GM10266 (cell line): Measurements from ENCODE around the gene AATF.

Source experiments
- DNase-seq: peaks from one replicate; pipeline ENCODE4 v3.0.0; 2012; ENCODE audit errors: extremely low spot score
- TF ChIP-seq, protein P1 (sequence below): IDR thresholded peaks from 2 replicates; pipeline ENCODE4 v1.5.1; 2012; ENCODE audit warnings: mild to moderate bottlenecking, low read depth; ENCODE audit not compliant: control insufficient read depth, insufficient read depth; ENCODE audit errors: missing control alignments

Gene AATF

DNA sequence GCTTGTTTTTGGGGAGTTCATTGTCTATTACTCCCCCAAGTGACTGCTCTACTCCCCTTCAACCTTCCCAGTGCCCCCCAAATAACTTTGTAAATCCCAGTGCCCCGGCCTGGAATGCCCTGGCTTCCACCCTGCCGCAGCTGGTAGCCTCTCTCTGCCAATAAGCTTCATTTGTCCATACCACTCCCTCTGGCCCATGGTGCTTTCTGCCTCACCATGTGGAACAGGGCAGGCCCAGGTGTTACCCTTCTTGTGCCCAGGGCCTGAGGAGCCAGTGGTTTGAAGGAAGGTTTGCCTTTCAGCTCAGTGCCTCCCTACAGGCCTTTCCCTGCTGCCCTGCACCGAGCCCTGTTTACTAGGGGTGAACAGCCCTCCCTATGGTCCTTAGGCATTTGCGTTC, 134.2 kb downstream of the AATF start:
- TF ChIP-seq, protein P1, sequence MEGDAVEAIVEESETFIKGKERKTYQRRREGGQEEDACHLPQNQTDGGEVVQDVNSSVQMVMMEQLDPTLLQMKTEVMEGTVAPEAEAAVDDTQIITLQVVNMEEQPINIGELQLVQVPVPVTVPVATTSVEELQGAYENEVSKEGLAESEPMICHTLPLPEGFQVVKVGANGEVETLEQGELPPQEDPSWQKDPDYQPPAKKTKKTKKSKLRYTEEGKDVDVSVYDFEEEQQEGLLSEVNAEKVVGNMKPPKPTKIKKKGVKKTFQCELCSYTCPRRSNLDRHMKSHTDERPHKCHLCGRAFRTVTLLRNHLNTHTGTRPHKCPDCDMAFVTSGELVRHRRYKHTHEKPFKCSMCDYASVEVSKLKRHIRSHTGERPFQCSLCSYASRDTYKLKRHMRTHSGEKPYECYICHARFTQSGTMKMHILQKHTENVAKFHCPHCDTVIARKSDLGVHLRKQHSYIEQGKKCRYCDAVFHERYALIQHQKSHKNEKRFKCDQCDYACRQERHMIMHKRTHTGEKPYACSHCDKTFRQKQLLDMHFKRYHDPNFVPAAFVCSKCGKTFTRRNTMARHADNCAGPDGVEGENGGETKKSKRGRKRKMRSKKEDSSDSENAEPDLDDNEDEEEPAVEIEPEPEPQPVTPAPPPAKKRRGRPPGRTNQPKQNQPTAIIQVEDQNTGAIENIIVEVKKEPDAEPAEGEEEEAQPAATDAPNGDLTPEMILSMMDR = no peak
- no peak for DNase-seq

DNA sequence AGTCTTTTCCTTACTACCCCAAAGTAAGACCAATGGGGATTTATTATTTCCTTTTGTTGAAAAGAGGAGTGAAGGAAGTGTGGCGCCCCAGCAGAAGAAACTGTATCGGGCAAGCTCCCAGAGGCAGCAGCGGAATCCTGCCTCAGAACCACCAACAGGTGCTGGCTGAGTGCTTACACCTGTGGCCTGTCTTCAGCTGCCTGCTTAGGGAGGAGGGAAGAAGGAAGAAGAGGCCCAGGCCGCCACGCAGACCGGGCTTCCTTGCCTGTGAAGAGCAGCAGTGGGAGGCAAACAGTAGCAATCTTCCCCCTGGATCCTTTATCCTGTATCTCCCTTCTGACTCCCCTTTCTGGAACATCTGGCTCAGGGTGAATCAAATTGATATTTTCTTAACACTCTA, 134.7 kb downstream of the AATF start:
- no peak for DNase-seq
- TF ChIP-seq, protein P1 = no peak

DNA sequence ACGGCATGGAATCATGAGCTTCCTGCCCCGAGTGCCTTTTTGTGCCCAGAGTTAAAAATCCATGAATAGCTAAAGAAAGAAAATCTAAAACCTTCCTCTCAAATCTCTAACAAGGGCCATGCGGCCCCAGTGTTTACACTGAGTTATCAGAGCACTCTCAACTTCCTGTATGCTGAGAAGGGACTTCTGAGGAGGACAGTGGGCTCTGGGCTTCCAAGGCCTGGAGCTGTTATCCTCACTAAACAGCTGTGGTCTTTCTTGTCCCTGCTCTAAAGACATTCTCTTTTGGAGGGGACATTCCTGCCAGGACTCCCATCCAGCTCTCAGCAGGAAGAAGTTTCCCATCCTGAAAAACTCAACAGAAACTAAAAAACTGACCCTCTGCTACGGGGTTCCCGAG, 135.6 kb downstream of the AATF start:
- DNase-seq = no peak
- TF ChIP-seq, protein P1 = no peak

DNA sequence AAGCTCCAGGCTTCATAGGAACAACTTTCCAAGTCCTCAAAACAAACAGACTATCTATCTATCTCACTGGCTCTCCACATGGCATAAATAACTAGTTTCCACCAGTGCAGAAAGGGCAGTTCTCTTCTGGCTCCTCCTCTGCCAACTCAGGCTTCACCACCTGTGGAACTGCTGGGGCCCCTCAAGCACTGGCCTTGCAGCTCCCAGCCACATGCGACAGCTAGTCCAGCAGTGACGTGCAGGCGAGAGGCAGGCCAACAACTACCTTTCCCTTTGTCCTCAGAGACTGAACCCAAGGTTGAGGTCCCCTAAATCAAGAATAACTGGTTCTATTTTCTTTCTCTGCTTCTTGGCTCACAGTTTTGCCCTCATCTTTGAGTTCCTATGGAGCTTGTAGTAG, 137.6 kb downstream of the AATF start:
- TF ChIP-seq, protein P1 = no peak
- no peak for DNase-seq

DNA sequence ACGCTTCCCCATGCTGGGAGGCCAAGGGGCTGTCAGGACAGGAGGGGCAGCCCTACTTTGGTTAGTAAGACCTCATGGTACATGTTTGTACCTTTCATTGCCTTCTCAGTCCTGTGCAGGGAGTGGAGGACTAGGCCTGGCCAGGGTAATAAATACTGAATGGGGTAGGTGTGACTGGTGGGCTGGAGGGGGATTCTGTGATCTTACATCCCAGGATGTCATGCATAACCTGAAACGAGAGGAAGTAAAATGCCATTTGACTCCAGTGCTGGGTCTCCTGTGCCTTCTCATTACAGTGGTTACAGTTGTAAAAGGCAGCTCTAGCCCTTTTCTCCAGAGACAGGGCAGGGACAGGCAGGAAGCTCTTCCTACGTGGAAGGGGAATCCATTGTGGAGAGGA, 138.2 kb downstream of the AATF start:
- TF ChIP-seq, protein P1 = no peak
- DNase-seq = no peak

DNA sequence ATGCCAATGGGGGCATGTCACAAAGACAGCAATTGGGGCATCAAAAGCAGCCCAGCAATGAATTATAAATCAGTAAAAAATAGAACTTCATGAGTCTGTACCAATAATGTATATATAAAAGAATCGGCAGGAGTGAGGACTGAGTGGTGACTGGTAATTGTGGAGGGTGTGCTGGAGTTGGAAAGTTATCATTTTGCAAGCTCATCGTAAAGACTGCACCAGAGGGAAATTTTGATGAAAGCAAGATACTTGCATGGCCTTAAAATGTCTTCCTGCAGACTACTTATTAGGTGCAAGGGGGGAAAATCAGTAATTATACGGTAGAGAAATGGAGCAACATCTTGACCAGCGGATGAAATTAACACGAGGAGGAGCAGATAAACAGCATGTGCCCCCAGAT, 138.9 kb downstream of the AATF start:
- TF ChIP-seq, protein P1 = no peak
- no peak for DNase-seq

DNA sequence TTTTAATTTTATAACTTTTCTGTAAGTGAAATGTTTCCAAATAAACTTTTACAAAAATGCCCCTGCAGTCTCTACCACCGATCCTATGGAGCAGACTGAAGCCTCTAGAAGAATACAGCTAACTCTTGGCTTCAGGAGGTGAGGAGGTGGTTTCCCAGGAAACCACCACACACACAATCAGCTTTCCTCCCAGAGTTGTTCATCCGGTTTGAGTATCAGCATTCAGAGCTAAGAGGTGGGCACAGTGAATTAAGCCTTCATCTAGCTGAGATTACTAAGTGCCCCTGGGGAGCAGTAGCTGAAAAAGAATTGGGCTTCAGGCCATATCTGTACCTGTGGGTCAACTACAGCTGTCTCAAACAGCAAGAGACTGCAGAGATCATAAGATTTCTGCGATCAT, 139.7 kb downstream of the AATF start:
- TF ChIP-seq, protein P1 = no peak
- no peak for DNase-seq

DNA sequence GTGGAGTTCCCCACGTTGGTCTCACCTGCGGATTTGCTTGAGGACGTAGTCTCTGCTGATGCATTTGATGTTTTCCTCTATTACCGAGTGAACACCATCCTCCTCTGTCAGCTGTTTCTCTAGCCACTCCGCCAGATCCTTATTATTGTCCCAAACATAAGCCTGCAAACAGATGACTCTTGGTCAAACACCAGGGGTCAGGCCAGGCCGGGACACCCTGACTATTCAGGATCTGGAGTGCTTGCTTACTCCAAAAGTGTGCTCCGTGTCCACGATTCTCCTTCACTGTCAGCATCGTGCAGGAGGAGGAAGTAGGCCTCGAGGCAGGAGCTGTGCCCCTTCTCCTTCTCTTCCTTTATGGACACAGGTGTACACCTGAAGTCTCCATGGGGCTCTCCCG, 140.2 kb downstream of the AATF start:
- DNase-seq = no peak
- TF ChIP-seq, protein P1 = no peak
